HG03439 (cell line): Measurements from ENCODE around the gene ALX4.

ENCODE experiments used
- ATAC-seq: cut with Tn5 transposase; IDR thresholded peaks from one replicate; pipeline ENCODE4 v1.9.1; 2021; ENCODE audit warnings: mild to moderate bottlenecking, moderate library complexity; ENCODE audit not compliant: unreplicated experiment

ALX4 gene

DNA sequence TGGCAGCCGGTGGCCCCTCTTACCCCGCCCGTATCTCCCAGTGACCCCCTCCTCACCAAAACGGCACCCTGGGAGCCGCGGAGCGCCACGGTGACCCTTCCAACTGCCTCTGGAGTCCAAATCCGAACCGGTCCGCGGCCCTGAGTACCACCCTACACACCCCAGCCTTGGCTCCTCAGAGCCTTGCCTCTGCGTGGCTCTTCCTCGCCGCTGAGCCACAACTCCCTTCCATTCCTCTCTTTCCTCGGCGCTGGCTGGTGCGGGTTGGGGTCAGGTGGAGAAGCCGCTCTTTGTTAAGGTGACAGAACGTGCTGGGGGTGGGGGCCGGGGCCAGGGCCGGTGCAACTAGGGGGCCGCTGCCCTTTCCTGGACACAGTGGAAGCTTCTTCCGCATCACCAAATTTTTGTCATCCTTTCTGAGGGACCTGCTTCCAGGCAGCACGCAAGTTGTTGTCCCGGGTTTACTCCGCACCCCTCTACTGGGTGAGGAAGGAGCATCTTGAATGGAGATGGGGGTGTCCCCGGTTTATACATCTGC lies 6.5 kb downstream of the ALX4 start:
- no peak for ATAC-seq

DNA sequence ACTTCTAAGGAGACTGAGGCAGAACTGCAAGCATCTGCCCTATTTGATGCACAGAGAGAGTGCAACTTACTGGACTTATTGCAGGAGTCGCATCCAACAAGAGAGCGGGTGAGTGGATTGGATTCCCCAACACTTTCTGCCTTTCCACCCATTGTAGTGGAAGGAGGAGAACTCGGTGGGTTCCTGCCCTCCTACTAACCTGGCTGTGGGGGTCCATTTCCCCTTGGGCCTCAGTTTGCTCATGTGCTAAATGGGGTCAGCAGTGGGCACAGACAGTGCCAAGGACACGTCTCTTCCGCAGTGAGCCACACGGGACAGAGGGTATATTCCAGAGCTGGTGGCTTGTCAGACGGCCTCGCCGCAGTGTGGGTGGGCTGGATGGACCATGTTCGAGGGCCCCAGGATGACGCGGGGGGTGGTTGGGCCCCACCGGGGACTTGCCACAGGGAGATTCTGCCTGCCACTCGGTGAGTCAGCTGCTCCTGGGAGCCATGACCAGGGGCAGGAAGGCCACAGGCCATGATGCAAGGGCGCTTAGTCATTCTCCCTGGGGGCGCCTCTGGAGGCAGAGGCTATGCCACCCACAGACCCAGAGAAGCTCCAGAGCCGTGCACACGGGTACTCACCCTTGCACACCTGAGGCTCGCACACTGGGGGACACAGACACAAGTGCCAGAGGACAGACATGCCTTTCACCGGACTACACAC lies 8.2 kb downstream of the ALX4 start:
- ATAC-seq = no peak

DNA sequence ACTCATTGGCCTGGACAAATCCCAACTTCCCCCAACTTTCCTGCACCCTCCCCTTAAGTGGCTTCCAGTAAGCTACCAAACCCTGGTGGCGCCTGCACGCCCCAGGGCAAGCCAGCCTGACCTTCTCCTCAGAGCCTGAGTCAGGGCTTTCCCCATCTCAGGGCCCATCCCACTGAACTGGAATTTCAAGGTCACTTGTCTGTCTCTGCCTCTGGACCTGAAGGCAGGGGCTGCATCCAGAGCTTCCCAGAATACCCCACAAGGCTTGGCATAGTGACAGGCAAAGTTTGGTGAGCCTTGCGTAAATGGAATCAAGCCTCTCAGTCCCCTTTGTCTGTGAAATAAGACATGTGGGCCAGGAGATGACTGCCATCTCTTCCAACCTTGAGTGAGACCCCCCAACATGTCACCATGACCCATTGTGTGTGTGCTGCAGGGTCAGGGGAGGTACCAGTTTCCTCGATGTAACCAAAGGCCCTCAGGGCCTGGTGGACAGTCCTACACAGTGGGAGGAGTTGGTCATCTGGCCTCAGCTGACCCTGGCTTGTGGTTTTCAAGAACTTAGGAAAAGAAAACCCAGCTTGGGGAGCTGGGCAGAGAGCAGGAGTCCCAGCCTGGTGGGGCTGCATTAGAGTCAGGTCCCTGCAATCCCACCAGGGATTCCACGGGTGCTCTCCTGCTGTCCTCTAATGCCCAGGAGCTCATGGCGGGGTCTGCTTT lies 8.9 kb downstream of the ALX4 start:
- ATAC-seq = no peak

DNA sequence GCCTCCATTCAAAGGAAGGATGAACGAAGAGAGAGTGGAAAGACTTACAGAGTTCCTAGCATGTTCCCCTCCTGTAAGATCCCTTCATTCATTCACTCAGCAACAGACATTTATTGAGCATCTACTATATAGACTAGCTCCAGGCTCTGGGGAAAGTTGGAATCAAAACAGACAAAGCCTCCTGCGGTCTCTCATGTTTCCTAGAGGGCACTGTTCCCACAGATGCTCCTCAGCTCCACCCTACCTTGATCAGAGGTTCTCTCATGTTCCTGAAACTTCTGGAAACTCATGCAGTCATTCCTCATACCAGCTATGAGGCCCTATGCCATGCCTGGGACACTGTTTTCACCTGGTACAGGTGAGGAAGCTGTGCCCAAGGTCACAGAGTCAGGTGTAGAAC lies 11.1 kb downstream of the ALX4 start:
- no peak for ATAC-seq

DNA sequence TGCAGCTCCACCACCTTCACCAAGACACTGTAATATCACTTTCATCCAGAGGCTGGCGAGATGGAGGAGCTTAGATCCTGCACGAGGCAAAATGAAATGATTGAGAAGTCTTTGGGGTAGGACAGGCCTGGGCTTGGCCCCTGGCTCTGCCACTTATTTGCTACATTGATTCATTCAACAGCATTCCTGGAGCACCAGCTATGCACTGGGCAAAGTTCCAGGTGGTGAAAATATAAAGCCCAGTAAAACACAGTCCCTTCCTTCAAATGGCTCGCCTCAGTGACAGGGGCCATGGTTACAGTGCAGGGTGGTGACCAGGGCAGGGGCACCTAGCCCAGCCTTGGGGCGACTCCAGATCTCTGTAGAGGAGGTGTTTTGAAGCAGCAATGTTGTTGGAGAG lies 19.7 kb downstream of the ALX4 start:
- no peak for ATAC-seq

DNA sequence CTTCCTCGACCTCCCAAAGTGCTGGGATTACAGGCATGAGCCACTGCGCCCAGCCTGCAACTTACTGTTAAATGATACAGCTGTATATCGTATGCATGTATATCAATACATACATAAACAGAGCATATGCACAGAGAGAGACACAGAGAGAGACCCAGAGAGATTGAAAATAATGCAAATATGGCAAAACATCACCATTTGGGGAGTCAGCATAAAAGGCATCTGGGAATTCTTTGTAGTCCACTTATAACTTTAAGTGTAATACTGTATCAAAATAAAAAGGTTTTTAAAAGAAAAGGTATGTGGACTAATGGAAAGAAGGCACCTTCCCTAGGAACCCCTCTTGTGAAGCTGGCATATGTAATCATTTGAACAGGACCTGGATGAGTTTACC lies 21.8 kb downstream of the ALX4 start:
- ATAC-seq = no peak

DNA sequence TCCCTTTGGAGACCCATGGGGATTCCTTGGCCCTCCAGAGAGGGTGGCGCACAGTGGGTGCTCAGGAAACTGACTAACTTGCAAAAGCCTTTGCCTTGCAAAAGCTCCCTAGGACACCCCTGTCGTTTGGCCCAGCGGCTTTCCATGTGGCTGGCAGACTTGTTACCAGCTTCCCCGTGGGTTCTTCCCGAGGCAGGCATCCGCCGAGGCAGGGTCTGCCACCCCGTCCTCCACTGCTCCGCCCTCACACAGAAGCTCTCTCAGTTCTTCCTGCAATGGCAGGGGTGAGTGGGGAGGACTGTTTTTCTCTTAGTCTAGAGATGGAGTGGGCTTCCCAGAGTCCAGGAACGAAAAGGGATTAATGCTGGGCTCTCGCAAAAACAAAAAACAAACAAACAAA lies 23.0 kb downstream of the ALX4 start:
- no peak for ATAC-seq

DNA sequence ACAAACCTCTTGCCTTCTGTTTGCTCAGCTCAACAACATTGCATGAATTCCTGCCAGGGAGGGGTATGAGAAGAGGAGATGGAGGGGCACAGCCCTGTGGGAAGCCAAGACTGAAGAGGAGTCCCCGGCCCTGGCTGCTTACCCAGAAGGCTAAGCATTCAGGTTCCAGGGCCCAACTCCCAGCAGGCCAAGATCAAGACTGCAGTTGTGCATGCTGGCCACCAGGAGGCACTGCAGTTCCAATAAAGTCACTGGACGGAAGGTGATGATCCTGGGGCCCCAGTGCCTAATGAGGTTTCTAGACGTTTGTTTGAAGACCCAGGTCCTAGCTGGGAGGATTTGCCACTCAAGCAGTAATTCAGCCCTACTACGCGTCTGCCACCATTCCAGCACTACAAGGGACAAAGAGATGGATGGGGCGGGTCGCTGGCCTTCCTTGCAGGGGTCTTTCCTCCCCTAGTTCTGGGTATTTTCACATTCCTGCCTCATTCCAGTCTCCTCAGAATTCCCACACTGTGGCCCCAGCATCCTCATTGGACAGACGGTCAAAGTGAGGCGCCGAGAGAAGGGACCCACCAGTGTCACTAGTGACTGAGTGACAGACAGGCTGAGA lies 23.6 kb downstream of the ALX4 start:
- no peak for ATAC-seq

DNA sequence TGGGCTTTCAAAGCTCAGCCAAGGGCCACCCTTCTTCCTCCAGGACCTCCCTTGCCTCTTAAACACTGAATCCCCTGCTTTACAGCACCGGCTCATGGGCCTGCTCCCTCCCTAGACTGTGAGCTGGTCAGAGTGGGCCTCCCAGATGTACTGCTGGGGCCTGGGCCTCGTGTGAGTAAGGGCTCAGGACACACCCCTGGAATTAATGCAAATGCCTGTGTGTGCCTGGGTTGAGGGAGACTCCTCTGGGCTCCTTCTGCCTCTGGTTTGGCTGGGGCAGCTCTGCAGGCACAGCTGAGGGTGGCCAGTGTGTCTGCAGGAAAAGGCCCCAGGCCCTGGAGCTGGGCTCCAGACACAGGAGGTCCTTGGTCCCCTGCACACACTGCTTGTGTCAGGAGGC lies 24.2 kb downstream of the ALX4 start:
- no peak for ATAC-seq

DNA sequence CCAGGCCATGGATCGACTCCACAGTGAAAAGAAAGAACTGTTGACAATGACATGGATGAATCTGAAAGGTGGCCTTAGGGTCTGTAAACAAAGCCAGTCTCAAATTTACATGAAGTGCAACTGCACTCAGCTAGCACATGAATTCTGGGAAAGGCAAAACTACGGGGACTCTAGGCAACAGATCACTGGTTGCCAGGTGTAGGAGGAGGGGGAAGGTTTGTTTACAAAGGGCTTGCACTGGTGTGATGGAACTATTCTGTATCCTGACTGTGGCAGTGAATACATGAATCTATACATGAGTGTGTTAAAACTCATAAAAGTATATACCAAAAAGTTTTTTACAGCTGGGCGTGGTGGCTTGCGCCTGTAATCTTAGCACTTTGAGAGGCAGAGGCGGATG lies 27.3 kb downstream of the ALX4 start:
- no peak for ATAC-seq

DNA sequence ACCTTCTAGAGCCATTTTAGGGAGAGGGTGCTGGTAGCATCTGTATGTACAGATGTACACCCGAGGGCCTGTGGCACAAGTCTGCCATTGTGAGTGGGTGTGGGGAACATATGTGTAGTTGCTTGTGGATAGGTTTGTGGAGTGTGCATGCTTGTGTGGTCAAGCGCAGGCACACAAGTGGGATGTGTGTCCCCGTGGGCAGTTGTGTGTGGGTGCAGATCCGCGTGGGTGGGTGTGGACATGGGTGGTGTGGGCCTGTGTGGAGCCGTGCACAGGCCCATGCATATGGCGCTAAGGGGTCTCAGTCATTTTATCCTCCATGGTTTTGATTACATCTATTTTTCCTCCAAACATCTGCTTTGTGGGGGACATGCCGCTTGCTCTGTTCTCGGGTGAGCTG lies 28.8 kb downstream of the ALX4 start:
- ATAC-seq = no peak

DNA sequence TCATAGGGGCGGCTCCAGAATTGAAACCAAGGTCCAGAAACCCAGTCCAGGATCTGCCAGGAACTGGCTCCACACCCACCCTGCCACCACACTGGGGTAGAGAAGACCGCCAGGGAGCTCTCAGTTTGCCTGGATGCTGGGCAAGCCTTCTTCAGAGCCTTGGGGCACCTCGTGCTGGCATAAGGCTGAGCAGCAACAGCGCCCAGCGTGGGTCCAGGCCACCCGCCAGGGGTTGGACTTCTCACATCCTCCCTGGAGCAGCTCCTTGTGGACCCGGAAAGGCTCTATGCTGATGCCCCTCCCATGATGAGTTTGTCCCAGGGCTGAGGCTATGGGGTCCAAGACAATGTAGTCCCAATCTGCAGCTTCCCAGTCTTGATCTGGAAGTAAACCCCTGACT lies 29.7 kb downstream of the ALX4 start:
- no peak for ATAC-seq

DNA sequence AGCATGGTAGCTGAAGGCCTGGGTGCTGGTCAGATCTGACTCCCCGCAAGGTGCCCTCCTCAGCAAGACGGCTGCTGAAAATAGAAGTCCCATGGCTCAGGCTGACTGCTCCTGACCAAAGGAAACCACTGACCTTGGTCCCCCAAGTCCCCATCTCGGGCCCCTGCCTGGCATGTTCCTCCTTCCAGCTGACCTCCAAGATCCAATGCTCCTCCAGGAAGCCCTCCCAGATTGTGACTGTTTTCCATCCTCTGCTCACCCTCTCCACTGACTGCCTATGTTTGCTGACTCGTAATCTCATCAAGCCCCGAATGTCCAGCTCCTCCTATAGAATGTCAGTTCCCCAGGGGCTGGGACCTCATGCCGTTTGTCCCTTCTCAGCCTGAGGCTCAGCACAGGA lies 30.5 kb downstream of the ALX4 start:
- ATAC-seq = no peak

DNA sequence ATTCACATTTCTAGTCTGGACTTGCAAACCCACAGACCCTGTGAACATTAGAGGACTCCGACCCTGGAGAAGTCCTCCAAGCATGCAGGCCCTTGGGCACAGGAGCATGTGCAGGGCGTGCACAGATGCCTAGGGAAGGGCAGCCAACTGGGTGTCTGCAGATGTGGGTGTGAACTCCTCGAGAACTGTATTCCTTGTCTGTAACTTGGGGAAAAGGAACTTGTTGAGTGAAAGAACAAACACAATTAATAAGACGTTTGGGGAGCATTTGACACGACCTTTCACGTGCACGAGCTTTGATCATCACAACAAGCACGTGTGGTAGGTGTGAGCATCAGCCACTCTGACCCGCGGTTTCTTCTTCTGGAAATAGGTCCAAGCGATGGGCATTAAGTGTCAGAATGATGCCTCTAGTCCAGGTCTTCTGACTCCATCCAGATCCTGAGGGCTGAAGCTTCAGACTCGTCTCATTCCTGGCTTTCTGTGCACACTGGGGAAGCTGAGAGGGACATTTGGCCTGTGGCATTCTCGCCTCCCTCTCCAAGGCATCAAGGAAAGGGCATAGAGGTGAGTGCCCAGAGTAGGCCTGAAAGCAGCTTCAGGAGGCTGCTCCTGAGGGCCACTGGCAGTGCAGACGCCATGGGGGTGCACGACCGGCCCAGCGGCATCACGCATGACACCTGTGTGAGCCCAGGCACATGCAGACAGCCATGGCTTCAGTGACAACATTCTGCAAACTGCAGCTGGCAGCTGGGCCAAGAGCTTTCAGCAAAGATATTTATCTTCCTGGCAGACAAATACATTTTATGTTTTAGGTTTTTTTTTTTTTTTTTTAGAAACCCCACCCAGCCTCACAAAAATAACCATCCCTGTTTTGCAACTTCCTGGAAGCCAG lies 32.5 kb downstream of the ALX4 start:
- no peak for ATAC-seq

DNA sequence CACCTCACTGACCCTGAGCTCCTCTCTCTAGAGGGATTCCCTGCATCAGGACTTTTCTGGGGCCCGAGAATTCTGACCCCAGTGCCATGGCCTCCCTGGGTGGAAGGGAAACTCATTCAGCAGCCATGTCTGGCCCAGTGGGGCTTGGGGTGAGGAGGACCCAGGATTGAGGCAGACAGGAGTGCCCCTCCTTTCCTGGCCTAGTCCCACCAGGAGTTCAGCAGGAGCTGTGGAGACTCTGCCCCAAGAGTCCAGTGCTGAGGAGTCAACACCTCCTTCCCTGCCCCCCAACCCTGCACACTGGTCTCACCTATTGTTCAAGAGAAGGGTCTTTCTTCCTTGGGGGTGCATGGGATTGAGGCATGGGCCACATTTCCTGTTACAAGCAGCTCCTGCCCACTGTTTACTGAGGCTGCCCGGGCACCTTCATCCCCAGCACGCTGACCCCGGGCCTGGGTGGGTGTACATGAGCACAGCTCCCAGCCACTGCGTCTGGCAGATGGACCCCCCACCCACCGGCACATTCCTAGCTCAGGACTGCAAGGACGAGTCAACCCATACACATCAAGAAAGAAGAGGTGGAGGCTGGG lies 33.9 kb downstream of the ALX4 start:
- ATAC-seq = no peak

DNA sequence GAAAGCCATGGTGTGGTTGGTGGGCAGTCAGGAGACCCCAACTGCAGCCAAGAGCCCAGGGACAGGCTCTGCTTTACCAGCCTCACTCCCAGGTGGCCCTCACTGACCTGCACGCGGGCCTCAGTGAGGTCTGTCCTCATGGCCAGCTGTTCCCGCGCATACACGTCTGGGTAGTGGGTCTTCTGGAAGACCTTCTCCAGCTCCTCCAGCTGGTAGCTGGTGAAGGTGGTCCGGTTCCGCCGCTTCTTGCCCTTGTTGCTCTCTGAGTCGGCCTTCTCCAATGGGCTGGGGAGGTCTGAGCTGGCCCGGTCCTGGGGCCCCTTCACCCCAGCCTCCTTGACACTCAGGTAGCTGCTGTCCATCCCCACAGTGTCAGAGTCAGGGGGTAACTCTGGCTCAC lies 34.7 kb downstream of the ALX4 start:
- no peak for ATAC-seq

DNA sequence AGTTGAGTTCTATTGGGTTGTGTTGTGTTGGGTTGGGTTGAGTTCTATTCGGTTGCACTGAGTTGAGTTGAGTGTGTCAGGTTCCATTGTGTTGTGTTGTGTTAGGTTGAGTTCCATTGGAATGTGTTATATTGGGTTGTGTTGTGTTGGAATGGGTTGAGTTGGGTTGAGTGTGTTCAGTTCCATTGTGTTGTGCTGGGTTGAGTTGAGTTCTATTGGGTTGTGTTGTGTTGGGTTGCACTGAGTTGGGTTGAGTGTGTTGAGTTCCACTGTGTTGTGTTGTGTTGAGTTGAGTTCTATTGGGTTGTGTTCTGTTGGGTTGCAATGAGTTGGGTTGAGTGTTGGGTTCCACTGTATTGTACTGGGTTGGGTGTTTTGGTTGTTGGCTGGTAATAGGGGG lies 35.5 kb downstream of the ALX4 start:
- no peak for ATAC-seq

DNA sequence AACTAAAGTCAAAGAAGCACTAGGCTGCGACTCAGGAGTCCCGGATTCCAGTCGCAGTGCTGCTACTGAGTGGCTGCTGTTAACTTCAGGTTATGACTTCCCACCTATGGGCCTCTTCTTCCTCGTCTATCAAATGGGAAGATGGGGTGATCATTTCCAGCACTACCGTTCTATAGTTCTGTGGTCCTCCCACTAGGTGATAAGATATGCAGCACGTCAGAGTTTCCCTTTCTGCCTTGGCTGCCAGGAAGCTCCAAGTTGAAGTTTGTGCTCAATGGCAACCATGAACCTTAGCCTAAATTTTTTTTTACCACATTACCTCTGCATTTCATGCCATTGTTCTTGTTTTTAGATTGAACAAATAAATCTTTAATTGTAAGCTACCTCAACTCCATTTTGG lies 38.7 kb downstream of the ALX4 start:
- ATAC-seq = no peak

DNA sequence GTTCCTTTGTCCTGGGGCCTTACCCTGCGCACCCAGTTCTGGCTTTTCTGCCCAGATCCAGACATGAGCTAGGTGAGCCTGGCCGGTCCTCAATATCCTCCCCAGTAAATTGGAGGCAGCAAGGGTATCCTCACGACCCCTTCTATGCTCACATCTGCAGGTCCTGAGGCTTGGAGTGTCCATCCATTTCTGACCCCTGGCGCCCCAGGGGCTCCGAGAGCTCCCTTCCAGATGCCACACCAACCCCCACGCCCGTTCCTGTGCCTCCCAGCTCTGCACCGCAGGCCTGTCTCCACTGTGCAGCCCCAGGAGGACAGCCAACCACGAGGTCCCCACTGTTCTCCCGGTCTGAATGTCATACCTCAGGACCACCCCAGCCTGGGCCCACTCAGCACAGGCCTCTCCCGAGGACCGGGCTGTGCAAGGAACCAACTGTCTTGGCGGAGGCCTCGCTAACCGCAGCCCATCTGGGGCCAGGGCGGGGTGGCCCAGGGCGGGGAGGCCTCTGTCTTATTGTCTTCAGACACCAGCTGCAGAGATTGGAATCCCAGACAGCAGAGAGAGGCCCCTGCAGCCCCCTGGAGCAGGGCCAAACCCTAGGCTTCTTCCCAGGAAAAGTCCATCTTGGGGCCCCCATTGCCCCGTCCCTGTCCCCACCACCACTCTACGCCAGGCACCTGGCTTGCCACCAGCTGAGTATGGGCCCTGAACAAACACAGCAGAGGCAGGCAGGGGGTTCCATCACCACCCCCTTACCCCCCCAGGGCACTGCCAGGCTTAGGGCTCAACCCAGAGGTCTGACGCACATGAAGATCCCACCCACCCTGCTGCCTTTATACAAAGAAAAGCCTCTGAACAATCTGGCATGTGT lies 39.3 kb downstream of the ALX4 start:
- no peak for ATAC-seq
